A549 (cell line): ENCODE measurements around the gene OARD1. TPM values are rescaled to one million over a fixed set of nuclear protein-coding genes. Genes with fewer than 3 reads are reported as not detected.
"Not testable (repeated sequence)": the region's sequence is repeated elsewhere in the genome, so short reads cannot be mapped to it uniquely, and the experiment has no call there.

Experiments
- ATAC-seq, 2 experiments: fragments of 200-7000 bp in 1 of 2; fragments of >200 bp in 1 of 2; cut with Nextera tagmentation in 1 of 2; cut with Tn5 transposase in 1 of 2; 3 replicates each; pipeline versions ENCODE4 v1.8.0 to v1.9.1; 2018 to 2020; ENCODE audit warnings: mild to moderate bottlenecking in 1 of 2, moderate library complexity in 1 of 2
- CTCF ChIA-PET: fragments of 300-600 bp; sonication (Branson Sonifier 250); formaldehyde crosslinking; extraction: SDS; loops from one replicate; lab custom pipeline; 2021; ENCODE audit warnings: antibody characterized with exemption, inconsistent platforms; lab: Yijun Ruan, JAX
- POLR2A ChIA-PET: fragments of 350-600 bp; formaldehyde crosslinking; extraction: SDS; loops from one replicate; lab custom pipeline; 2021; ENCODE audit warnings: antibody characterized with exemption, inconsistent platforms; lab: Yijun Ruan, JAX
- DNase-seq, 2 experiments: peaks; one replicate each; pipeline versions ENCODE4 v3.0.0 to v3.0.0-alpha.2; 2011 to 2016; ENCODE audit warnings: low read depth in 1 of 2, low spot score in 1 of 2
- FAIRE-seq: peaks from 2 replicates; lab custom pipeline; 2011; peaks lifted over from hg19 to GRCh38; lab: Jason Lieb, UNC
- H3K27ac ChIP-seq, 2 experiments: fragments of >200 bp; sonication (Bioruptor Twin); formaldehyde crosslinking; 3 replicates each; pipeline ENCODE4 v1.5.1; 2016 to 2017
- H3K4me1 ChIP-seq: fragments of >200 bp; sonication (Bioruptor Twin); formaldehyde crosslinking; 3 replicates; pipeline ENCODE4 v1.6.1; 2016
- H3K4me2 ChIP-seq: fragments of >200 bp; sonication (Bioruptor Twin); formaldehyde crosslinking; 3 replicates; pipeline ENCODE4 v1.6.1; 2016
- H3K4me3 ChIP-seq: fragments of >200 bp; sonication (Bioruptor Twin); formaldehyde crosslinking; 3 replicates; pipeline ENCODE4 v1.5.1; 2016
- H3K9me3 ChIP-seq: fragments of >200 bp; sonication (Bioruptor Twin); formaldehyde crosslinking; 3 replicates; pipeline ENCODE4 v1.6.1; 2016
- ATOH8 ChIP-seq: fragments of 250-450 bp; sonication (Bioruptor Pico); IDR thresholded peaks from 2 replicates; pipeline ENCODE4 v1.5.0; 2020; ENCODE audit warnings: low read depth, mild to moderate bottlenecking, moderate library complexity
- BCL3 ChIP-seq: fragments of >200 bp; sonication (Bioruptor Twin); formaldehyde crosslinking; IDR thresholded peaks from 3 replicates; pipeline ENCODE4 v1.6.1; 2016
- BHLHE40 ChIP-seq: IDR thresholded peaks from 2 replicates; pipeline ENCODE4 v1.6.1; 2012; ENCODE audit warnings: low read depth, low read length, inconsistent platforms
- FOSL2 ChIP-seq, 2 experiments: fragments of 450-650 bp in 1 of 2; fragments of >200 bp in 1 of 2; sonication (Bioruptor Twin) in 1 of 2; formaldehyde crosslinking; IDR thresholded peaks; 2 replicates each; pipeline versions ENCODE4 v1.5.0 to v1.6.1; 2016 to 2020; ENCODE audit warnings: mild to moderate bottlenecking in 1 of 2, moderate library complexity in 1 of 2
- HES2 ChIP-seq: fragments of >200 bp; sonication (Bioruptor Twin); formaldehyde crosslinking; IDR thresholded peaks from 2 replicates; pipeline ENCODE4 v1.6.1; 2016
- HOXB5 ChIP-seq: fragments of 250-450 bp; sonication (Bioruptor Pico); IDR thresholded peaks from 2 replicates; pipeline ENCODE4 v1.5.0; 2020; ENCODE audit warnings: mild to moderate bottlenecking, moderate library complexity
- JUNB ChIP-seq: fragments of >200 bp; sonication (Bioruptor Twin); formaldehyde crosslinking; IDR thresholded peaks from 2 replicates; pipeline ENCODE4 v1.6.1; 2016
- MAFK ChIP-seq: fragments of 450-650 bp; IDR thresholded peaks from 2 replicates; pipeline ENCODE4 v1.6.1; 2014; ENCODE audit not compliant: partially characterized antibody
- MAZ ChIP-seq: fragments of 150-350 bp; IDR thresholded peaks from 2 replicates; pipeline ENCODE4 v1.6.1; 2014; ENCODE audit warnings: antibody characterized with exemption, low read depth, low read length, borderline replicate concordance
- NR3C1 ChIP-seq: fragments of >200 bp; sonication (Bioruptor Twin); formaldehyde crosslinking; IDR thresholded peaks from 3 replicates; pipeline ENCODE4 v1.6.1; 2017
- RARB ChIP-seq: fragments of 250-450 bp; sonication (Bioruptor Pico); IDR thresholded peaks from 2 replicates; pipeline ENCODE4 v1.8.0; 2021; ENCODE audit warnings: mild to moderate bottlenecking, moderate library complexity
- RFX5 ChIP-seq: fragments of 450-650 bp; IDR thresholded peaks from 2 replicates; pipeline ENCODE4 v1.7.1; 2014; ENCODE audit warnings: antibody characterized with exemption, mild to moderate bottlenecking, moderate library complexity
- RNF2 ChIP-seq: fragments of 200-600 bp; sonication (generic); IDR thresholded peaks from 2 replicates; pipeline ENCODE4 v1.6.1; 2016; ENCODE audit warnings: low read depth, mild to moderate bottlenecking, antibody characterized with exemption, moderate library complexity, borderline replicate concordance
- SMC3 ChIP-seq: fragments of >200 bp; sonication (Bioruptor Twin); formaldehyde crosslinking; IDR thresholded peaks from 3 replicates; pipeline ENCODE4 v1.6.1; 2018; ENCODE audit warnings: inconsistent platforms
- ZFP36 ChIP-seq: fragments of 450-650 bp; IDR thresholded peaks from 2 replicates; pipeline ENCODE4 v1.6.1; 2014; ENCODE audit warnings: borderline replicate concordance; ENCODE audit not compliant: partially characterized antibody
- WGBS: methylation state at CpG from one replicate; pipeline ENCODE4 v1.1.6; 2017; ENCODE audit errors: missing lambda C conversion rate; 5-methylcytosine and 5-hydroxymethylcytosine counted together
- polyA plus RNA-seq, 4 experiments: library from polyadenylated mRNA; depleted of rRNA in 3 of 4; stranded (reverse); fragments of >200 nt; fragmentation: RNase III in 1 of 4; extraction: RNeasy Plus Mini Kit Qiagen cat#74134 plus additional on column Dnase treatment in 1 of 4; gene quantifications; 2 replicates in 3 of 4; 3 replicates in 1 of 4; pipeline ENCODE4 v1.2.3, GENCODE V29; 2011 to 2017

The OARD1 gene
- polyA plus RNA-seq, 2 of the 4 experiments (the other 2 are of a cell fraction): 21.4 to 26.2 TPM

- ChIA-PET POLR2A (no interaction called here), CTCF (interaction anchor here (1.4 to 3.7 kb wide), 4 partner anchors 10 to 123 kb away, joined by 3 to 21 read pairs (median 6); partner anchors contain the start of gene UNC5CL)
- H3K27ac ChIP-seq: peak overlapping the region; percentile 58 to 80; a peak in 5 of 6 replicates
- peaks cover 6% of the 10 kb centered on the region; the same call in 1 of the 3 replicates for H3K9me3 ChIP-seq
- ATAC-seq: no peak
- DNase-seq: no peak
- no peak overlapping the region for H3K4me3 ChIP-seq
- no peak for FAIRE-seq
- peaks cover 50% of the 10 kb centered on the region for H3K4me1 ChIP-seq
- no CpG with 5 or more reads among the region's 1 CpG for WGBS
- TF ChIP-seq ATOH8 (CRISPR knock-in tag): no peak
- no peak for TF ChIP-seq NR3C1
- no peak for TF ChIP-seq RARB (CRISPR knock-in tag)
- no peak for TF ChIP-seq MAZ
- no peak for TF ChIP-seq RFX5
- no peak for TF ChIP-seq ZFP36
- TF ChIP-seq JUNB: no peak
- no peak for TF ChIP-seq BCL3
- TF ChIP-seq FOSL2 (IDR thresholded peaks at IDR 0.05): no peak
- TF ChIP-seq FOSL2 (CRISPR knock-in tag; IDR thresholded peaks at IDR 0.05): no peak
- no peak for TF ChIP-seq HOXB5
- no peak for TF ChIP-seq SMC3
- TF ChIP-seq RNF2: no peak
- no peak for TF ChIP-seq BHLHE40
- no peak overlapping the region for H3K4me2 ChIP-seq
Observed at GRCh38 chr6:41017663-41018062, 54.5 kb downstream of the OARD1 start.

GRCh38 chr6:41015860-41016259 is 56.3 kb downstream of the OARD1 start:
- POLR2A ChIA-PET, ATAC-seq, H3K27ac ChIP-seq, DNase-seq, H3K4me2 ChIP-seq, H3K4me3 ChIP-seq, FAIRE-seq, H3K9me3 ChIP-seq: not testable (repeated sequence)
- CTCF ChIA-PET: interaction anchor here (0.9 kb wide), 1 partner anchor 121 kb away, joined by 4 read pairs; no protein-coding TSS in a partner anchor
- peaks cover 37% of the 10 kb centered on the region for H3K4me1 ChIP-seq
- WGBS: 94% methylated on average over 5 of the region's 5 CpGs

GRCh38 chr6:41014780-41015179 is 57.4 kb downstream of the OARD1 start:
- no peak overlapping the region for H3K4me3 ChIP-seq
- TF ChIP-seq MAFK (peak; percentile 70), HES2 (no peak)
- FAIRE-seq (no peak), ATAC-seq (no peak), DNase-seq (no peak)
- CTCF ChIA-PET: interaction anchor here (0.9 to 1.2 kb wide), 5 partner anchors 13 to 120 kb away, joined by 3 to 4 read pairs (median 3); partner anchors contain the start of gene UNC5CL
- POLR2A ChIA-PET: no interaction called here
- 91% methylated on average over 4 of the region's 4 CpGs for WGBS
- peaks cover 6% of the 10 kb centered on the region; the same call in 1 of the 3 replicates for H3K9me3 ChIP-seq
- H3K27ac ChIP-seq: peak overlapping the region; percentile 71 to 84
- peaks cover 37% of the 10 kb centered on the region for H3K4me1 ChIP-seq
- no peak overlapping the region for H3K4me2 ChIP-seq

Other genes starting within 250 kb of the OARD1 start
- 2.2 and 2.8 TPM in 2 replicates for gene UNC5CL, start 33.1 kb downstream of the OARD1 start, polyA plus RNA-seq (2011; rRNA removed)
- 0.79 to 1.2 TPM (median 1.1 TPM) in 3 replicates for gene UNC5CL, start 33.1 kb downstream of the OARD1 start, polyA plus RNA-seq (2017; fragmentation: RNase III; extraction: RNeasy Plus Mini Kit Qiagen cat#74134 plus additional on column Dnase treatment)
- gene TSPO2, start 29.9 kb downstream of the OARD1 start, polyA plus RNA-seq (2011; rRNA removed): not detected in 2 replicates
- gene TSPO2, start 29.9 kb downstream of the OARD1 start, polyA plus RNA-seq (2017; fragmentation: RNase III; extraction: RNeasy Plus Mini Kit Qiagen cat#74134 plus additional on column Dnase treatment): not detected in 3 replicates
- not detected in 2 replicates for gene APOBEC2, start 19.2 kb downstream of the OARD1 start, polyA plus RNA-seq (2011; rRNA removed)
- gene APOBEC2, start 19.2 kb downstream of the OARD1 start, polyA plus RNA-seq (2017; fragmentation: RNase III; extraction: RNeasy Plus Mini Kit Qiagen cat#74134 plus additional on column Dnase treatment): not detected in 3 replicates
- 11.2 and 19.2 TPM in 2 replicates for gene NFYA, start 618 bp upstream of the OARD1 start, polyA plus RNA-seq (2011; rRNA removed)
- gene NFYA, start 618 bp upstream of the OARD1 start, polyA plus RNA-seq (2017; fragmentation: RNase III; extraction: RNeasy Plus Mini Kit Qiagen cat#74134 plus additional on column Dnase treatment): 15.7 to 17.0 TPM (median 16.2 TPM) in 3 replicates
- gene TREML1, start 82.0 kb upstream of the OARD1 start, polyA plus RNA-seq (2011; rRNA removed): not detected in 2 replicates
- not detected in 3 replicates for gene TREML1, start 82.0 kb upstream of the OARD1 start, polyA plus RNA-seq (2017; fragmentation: RNase III; extraction: RNeasy Plus Mini Kit Qiagen cat#74134 plus additional on column Dnase treatment)
- gene TREM2, start 90.8 kb upstream of the OARD1 start, polyA plus RNA-seq (2011; rRNA removed): not detected in 2 replicates
- not detected in 3 replicates for gene TREM2, start 90.8 kb upstream of the OARD1 start, polyA plus RNA-seq (2017; fragmentation: RNase III; extraction: RNeasy Plus Mini Kit Qiagen cat#74134 plus additional on column Dnase treatment)
- not detected in 2 replicates for gene TREML2, start 128.8 kb upstream of the OARD1 start, polyA plus RNA-seq (2011; rRNA removed)
- not detected in 3 replicates for gene TREML2, start 128.8 kb upstream of the OARD1 start, polyA plus RNA-seq (2017; fragmentation: RNase III; extraction: RNeasy Plus Mini Kit Qiagen cat#74134 plus additional on column Dnase treatment)
- not detected in 2 replicates for gene TREML4, start 156.0 kb upstream of the OARD1 start, polyA plus RNA-seq (2011; rRNA removed)
- not detected in 3 replicates for gene TREML4, start 156.0 kb upstream of the OARD1 start, polyA plus RNA-seq (2017; fragmentation: RNase III; extraction: RNeasy Plus Mini Kit Qiagen cat#74134 plus additional on column Dnase treatment)
- gene TREM1, start 214.3 kb upstream of the OARD1 start, polyA plus RNA-seq (2011; rRNA removed): not detected in 2 replicates
- not detected in 3 replicates for gene TREM1, start 214.3 kb upstream of the OARD1 start, polyA plus RNA-seq (2017; fragmentation: RNase III; extraction: RNeasy Plus Mini Kit Qiagen cat#74134 plus additional on column Dnase treatment)